Gastrocnemius medialis (tissue), 4 donors: ENCODE data around the gene IQSEC1. TPM values are rescaled to one million over a fixed set of nuclear protein-coding genes. Genes with fewer than 3 reads are reported as not detected.

Experiments
- ATAC-seq, 2 donors: fragments of 150-250 bp; one replicate each; pipeline ENCODE4 v1.9.1; 2016
- DNase-seq, 2 donors: peaks; one replicate each; pipeline ENCODE4 v3.0.0-alpha.2; 2019
- H3K27ac ChIP-seq, 4 donors: fragments of 200-600 bp; sonication (generic); 1 replicate in 1 of 4; 2 replicates in 3 of 4; pipeline ENCODE4 v1.5.1; 2016 to 2018; ENCODE audit warnings: mild to moderate bottlenecking in 2 of 4, moderate library complexity in 1 of 4
- H3K27me3 ChIP-seq, 3 donors: fragments of 200-600 bp; sonication (generic) in 2 of 3; 1 replicate in 1 of 3; 2 replicates in 2 of 3; pipeline versions ENCODE4 v1.5.1 to v1.6.0; 2016 to 2019; ENCODE audit warnings: mild to moderate bottlenecking in 1 of 3, moderate library complexity in 1 of 3
- H3K36me3 ChIP-seq, 2 donors: fragments of 200-600 bp; sonication (generic) in 1 of 2; one replicate each; pipeline ENCODE4 v1.5.1; 2017 to 2018
- H3K4me1 ChIP-seq, 2 donors: fragments of 200-600 bp; sonication (generic) in 1 of 2; one replicate each; pipeline ENCODE4 v1.5.1; 2016 to 2017; ENCODE audit warnings: mild to moderate bottlenecking in 2 of 2
- H3K4me3 ChIP-seq, 4 donors: fragments of 200-600 bp; sonication (generic) in 3 of 4; 1 replicate in 1 of 4; 2 replicates in 3 of 4; pipeline ENCODE4 v1.5.1; 2016 to 2019; ENCODE audit warnings: mild to moderate bottlenecking in 2 of 4
- H3K9me3 ChIP-seq, 3 donors: fragments of 200-600 bp; sonication (generic) in 2 of 3; 1 replicate in 1 of 3; 2 replicates in 2 of 3; pipeline ENCODE4 v1.5.1; 2016 to 2019
- POLR2A ChIP-seq, 2 donors: fragments of 450-650 bp; IDR thresholded peaks; one replicate each; pipeline ENCODE4 v1.6.1; 2017; ENCODE audit warnings: antibody characterized with exemption in 2 of 2, mild to moderate bottlenecking in 2 of 2, moderate library complexity in 2 of 2
- in situ Hi-C, 4 donors: fragments of 200-750 bp; cut with MboI; loops; one replicate each; pipeline versions ENCODE4 v1.15.0 to v1.8.0; 2017; ENCODE audit warnings: low sequenced_read_pairs in 4 of 4
- intact Hi-C: fragments of 100-400 bp; cut with DNase I; formaldehyde crosslinking; loops from one replicate; pipeline ENCODE4 v1.15.1; 2023; ENCODE audit warnings: low total_unique reads
- total RNA-seq, 4 donors: library from RNA; depleted of rRNA; stranded (reverse); fragments of >200 nt; gene quantifications; one replicate each; pipeline versions ENCODE4 v1.1.0 to v1.2.3, GENCODE V29; 2016
- TF ChIP-seq, protein P1 (sequence below), 5 experiments: fragments of 450-650 bp in 3 of 5; fragments of 200-600 bp in 2 of 5; sonication (generic) in 2 of 5; IDR thresholded peaks in 4 of 5; conservative IDR thresholded peaks in 1 of 5; 1 replicate in 4 of 5; 2 replicates in 1 of 5; pipeline ENCODE4 v1.5.1; 2016 to 2019; ENCODE audit warnings: antibody characterized with exemption in 5 of 5, mild to moderate bottlenecking in 3 of 5, moderate library complexity in 3 of 5

IQSEC1 gene
- total RNA-seq, 4 donors from 2014 or later = 15.2 to 31.3 (median 28.0) TPM

DNA sequence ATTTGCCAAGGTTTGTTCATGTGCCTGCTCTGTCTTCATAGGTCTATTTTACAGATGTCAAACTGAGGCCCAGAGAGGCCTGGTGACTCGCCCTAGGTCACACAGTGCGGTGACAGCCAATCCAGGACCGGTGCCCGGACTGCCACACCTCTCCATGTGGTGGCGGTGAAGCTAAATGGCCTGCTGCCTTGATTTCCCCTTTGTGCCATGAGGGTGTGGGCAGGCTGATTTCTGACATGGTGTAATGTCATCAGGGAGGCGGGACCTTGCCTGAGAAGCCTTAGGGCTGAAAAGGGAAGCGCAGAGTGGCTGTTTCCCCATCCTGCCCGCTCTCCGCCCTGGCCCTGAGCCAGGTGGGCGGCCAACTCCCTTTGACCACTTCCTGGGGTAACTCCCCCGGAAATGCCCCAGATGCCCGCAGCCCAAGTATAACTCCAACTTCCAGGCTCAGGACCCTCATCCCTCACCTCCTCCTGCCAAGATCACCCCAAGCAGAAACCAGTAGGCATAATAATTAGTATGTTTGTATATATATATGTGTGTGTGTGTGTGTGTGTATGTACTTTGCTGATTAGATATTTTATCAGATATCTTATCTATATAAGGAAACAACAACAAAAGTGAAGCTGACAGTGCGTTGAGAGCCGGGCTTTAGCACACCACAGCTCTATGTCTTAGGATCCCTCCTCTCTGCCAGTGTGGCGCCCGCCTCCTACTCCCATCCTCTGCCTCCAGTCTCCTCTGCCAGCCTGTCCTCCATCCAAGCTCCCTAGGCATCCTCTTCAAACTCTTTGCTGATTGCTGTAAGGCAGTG is 63.9 kb downstream of the IQSEC1 start:
- ATAC-seq = no peak
- H3K27ac ChIP-seq = no peak overlapping the region
- H3K27me3 ChIP-seq = no peaks in the 10 kb centered on the region
- intact Hi-C loops = no loop called here
- H3K36me3 ChIP-seq = no peaks in the 10 kb centered on the region
- TF ChIP-seq, protein P1, sequence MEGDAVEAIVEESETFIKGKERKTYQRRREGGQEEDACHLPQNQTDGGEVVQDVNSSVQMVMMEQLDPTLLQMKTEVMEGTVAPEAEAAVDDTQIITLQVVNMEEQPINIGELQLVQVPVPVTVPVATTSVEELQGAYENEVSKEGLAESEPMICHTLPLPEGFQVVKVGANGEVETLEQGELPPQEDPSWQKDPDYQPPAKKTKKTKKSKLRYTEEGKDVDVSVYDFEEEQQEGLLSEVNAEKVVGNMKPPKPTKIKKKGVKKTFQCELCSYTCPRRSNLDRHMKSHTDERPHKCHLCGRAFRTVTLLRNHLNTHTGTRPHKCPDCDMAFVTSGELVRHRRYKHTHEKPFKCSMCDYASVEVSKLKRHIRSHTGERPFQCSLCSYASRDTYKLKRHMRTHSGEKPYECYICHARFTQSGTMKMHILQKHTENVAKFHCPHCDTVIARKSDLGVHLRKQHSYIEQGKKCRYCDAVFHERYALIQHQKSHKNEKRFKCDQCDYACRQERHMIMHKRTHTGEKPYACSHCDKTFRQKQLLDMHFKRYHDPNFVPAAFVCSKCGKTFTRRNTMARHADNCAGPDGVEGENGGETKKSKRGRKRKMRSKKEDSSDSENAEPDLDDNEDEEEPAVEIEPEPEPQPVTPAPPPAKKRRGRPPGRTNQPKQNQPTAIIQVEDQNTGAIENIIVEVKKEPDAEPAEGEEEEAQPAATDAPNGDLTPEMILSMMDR (IDR thresholded peaks at IDR 0.05 in 4 of 5, conservative IDR thresholded peaks at IDR 0.05 in 1 of 5) = no peak
- TF ChIP-seq POLR2A (IDR thresholded peaks at IDR 0.05) = peak in 1 of 2 donors; percentile 21
- H3K4me3 ChIP-seq = no peak overlapping the region
- DNase-seq = peak in 1 of 2 donors; percentile 56
- H3K9me3 ChIP-seq = no peaks in the 10 kb centered on the region
- in situ Hi-C loops = no loop called here
- peaks cover 0 to 15% of the 10 kb centered on the region in 2 donors for H3K4me1 ChIP-seq

GRCh38 chr3:13008155-13008995 is 64.9 kb downstream of the IQSEC1 start:
- DNase-seq (no peak), ATAC-seq (no peak)
- H3K4me3 ChIP-seq = no peak overlapping the region
- no peaks in the 10 kb centered on the region for H3K9me3 ChIP-seq
- peaks cover 0 to 15% of the 10 kb centered on the region in 2 donors for H3K4me1 ChIP-seq
- no peak overlapping the region for H3K27ac ChIP-seq
- TF ChIP-seq, protein P1 (IDR thresholded peaks at IDR 0.05 in 4 of 5, conservative IDR thresholded peaks at IDR 0.05 in 1 of 5) = no peak
- no peak for TF ChIP-seq POLR2A (IDR thresholded peaks at IDR 0.05)
- no peaks in the 10 kb centered on the region for H3K36me3 ChIP-seq
- intact Hi-C loops (no loop called here), in situ Hi-C loops (no loop called here)
- no peaks in the 10 kb centered on the region for H3K27me3 ChIP-seq

DNA sequence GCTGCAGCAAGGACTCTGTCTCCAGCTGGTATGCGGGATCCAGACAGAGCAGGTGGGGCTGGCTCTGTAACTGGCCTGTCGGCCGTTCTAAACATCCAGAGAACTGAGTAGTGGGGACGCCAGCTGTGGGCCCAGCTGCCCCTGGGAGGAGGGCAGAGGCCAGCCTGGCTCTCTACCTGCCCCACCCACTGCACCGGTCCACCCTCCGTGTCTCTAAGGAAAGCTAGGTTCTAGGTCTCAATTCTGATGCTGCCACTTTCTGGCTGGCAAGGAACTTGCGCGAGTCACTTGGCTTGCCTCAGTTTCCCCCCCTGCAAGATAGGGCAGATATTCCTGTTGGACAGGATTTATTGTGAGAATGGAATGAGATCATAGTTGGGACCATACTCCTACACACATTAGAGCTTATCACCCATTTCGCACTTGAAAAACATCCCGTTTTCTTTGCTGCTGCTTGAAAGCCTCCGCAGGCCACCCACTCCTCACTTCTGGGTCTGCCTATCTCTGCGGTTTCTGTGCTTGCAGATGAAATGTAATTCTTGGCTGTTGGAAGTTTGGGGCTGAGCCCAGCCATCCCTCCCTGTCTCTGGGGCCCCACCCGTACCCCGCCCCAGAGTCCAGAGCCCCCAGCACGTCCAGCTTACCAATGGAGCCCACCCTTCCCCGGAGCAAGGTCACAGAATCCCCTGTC is 65.8 kb downstream of the IQSEC1 start:
- DNase-seq = no peak
- H3K4me3 ChIP-seq = no peak overlapping the region
- no peak for ATAC-seq
- no peak for TF ChIP-seq POLR2A (IDR thresholded peaks at IDR 0.05)
- TF ChIP-seq, protein P1 (IDR thresholded peaks at IDR 0.05 in 4 of 5, conservative IDR thresholded peaks at IDR 0.05 in 1 of 5) = no peak
- H3K27me3 ChIP-seq = no peaks in the 10 kb centered on the region
- H3K9me3 ChIP-seq = no peaks in the 10 kb centered on the region
- intact Hi-C loops = no loop called here
- peaks cover 0 to 13% of the 10 kb centered on the region in 2 donors for H3K4me1 ChIP-seq
- no peaks in the 10 kb centered on the region for H3K36me3 ChIP-seq
- in situ Hi-C loops = no loop called here
- H3K27ac ChIP-seq = no peak overlapping the region

GRCh38 chr3:13006216-13006990 is 66.8 kb downstream of the IQSEC1 start:
- no peak overlapping the region for H3K4me3 ChIP-seq
- no peaks in the 10 kb centered on the region for H3K27me3 ChIP-seq
- H3K27ac ChIP-seq = no peak overlapping the region
- H3K4me1 ChIP-seq = peaks cover 0 to 6% of the 10 kb centered on the region in 2 donors
- in situ Hi-C loops = no loop called here
- intact Hi-C loops = no loop called here
- H3K36me3 ChIP-seq = no peaks in the 10 kb centered on the region
- DNase-seq (no peak), ATAC-seq (no peak)
- TF ChIP-seq, protein P1 (IDR thresholded peaks at IDR 0.05 in 4 of 5, conservative IDR thresholded peaks at IDR 0.05 in 1 of 5) = no peak
- no peak for TF ChIP-seq POLR2A (IDR thresholded peaks at IDR 0.05)
- no peaks in the 10 kb centered on the region for H3K9me3 ChIP-seq
